Measurements from ENCODE around the gene TRAPPC10.

Gene TRAPPC10

DNA sequence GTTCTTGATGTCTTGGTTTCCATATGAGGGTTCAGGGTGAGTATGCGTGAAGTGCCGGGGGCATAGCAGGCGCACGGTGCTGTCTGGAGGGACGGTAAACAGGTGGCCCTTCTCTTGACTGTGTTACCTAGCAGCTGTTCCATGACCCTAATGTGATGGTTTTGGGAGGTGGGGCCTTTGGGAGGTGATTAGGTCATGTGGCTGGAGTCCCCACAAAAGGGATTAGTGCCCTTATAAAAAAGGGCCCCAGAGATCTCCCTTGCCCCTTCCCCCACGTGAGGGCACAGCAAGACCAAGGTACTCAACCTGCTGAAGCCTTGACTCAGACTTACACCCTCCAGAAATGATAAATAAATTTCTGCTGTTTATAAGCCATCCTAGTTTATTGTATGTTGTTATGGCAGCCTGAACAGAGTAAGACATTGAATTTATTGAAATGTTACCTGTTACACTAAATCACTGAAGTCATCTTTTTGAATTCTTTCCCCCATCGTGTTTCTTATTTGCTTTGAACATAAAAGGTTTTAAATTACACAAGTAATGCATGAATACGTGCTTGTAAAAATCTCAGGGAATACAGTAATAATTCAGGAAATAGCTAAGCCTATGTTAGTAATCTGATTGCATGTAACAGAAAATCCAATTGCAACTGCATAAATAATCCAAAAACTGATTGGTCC lies 15.6 kb downstream of the TRAPPC10 start:
- TF ChIP-seq, protein P1, sequence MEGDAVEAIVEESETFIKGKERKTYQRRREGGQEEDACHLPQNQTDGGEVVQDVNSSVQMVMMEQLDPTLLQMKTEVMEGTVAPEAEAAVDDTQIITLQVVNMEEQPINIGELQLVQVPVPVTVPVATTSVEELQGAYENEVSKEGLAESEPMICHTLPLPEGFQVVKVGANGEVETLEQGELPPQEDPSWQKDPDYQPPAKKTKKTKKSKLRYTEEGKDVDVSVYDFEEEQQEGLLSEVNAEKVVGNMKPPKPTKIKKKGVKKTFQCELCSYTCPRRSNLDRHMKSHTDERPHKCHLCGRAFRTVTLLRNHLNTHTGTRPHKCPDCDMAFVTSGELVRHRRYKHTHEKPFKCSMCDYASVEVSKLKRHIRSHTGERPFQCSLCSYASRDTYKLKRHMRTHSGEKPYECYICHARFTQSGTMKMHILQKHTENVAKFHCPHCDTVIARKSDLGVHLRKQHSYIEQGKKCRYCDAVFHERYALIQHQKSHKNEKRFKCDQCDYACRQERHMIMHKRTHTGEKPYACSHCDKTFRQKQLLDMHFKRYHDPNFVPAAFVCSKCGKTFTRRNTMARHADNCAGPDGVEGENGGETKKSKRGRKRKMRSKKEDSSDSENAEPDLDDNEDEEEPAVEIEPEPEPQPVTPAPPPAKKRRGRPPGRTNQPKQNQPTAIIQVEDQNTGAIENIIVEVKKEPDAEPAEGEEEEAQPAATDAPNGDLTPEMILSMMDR (IDR thresholded peaks at IDR 0.05; ENCODE audit: low read depth, low read length): no peak
- H3K4me1 ChIP-seq: no peaks in the 10 kb centered on the region; the same call in 1 of the 2 replicates
- H3K9me3 ChIP-seq: no peaks in the 10 kb centered on the region
- no peaks in the 10 kb centered on the region for H3K27me3 ChIP-seq
- DNase-seq: no peak
- no peak overlapping the region for H3K4me3 ChIP-seq (ENCODE audit: low read depth, low read length)
- peaks cover 8% of the 10 kb centered on the region for H3K36me3 ChIP-seq

DNA sequence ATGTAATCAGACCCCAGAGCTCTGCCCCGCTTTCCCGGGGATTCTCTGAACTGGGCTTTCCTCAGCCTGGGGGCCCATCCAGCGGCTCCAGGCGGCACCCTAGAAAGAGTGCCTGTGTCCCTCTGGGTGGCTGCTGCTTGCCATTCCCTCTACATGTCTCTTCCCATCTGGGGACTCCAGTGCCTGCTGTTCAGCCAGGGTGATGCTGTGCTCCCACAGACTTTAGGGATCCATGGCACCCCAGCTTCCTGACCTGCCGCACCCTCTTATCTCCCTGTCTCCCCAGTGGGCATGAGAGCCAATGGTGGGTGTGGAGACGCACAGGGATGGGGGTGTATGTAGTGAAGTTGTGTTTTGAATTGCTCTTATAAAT lies 16.2 kb downstream of the TRAPPC10 start:
- Histone ChIP-seq H3K36me3 (peaks cover 8% of the 10 kb centered on the region), H3K27me3 (no peaks in the 10 kb centered on the region), H3K9me3 (no peaks in the 10 kb centered on the region), H3K4me1 (no peaks in the 10 kb centered on the region; the same call in 1 of the 2 replicates), H3K4me3 (ENCODE audit: low read depth, low read length) (no peak overlapping the region)
- no peak for DNase-seq
- TF ChIP-seq, protein P1 (IDR thresholded peaks at IDR 0.05; ENCODE audit: low read depth, low read length): no peak

DNA sequence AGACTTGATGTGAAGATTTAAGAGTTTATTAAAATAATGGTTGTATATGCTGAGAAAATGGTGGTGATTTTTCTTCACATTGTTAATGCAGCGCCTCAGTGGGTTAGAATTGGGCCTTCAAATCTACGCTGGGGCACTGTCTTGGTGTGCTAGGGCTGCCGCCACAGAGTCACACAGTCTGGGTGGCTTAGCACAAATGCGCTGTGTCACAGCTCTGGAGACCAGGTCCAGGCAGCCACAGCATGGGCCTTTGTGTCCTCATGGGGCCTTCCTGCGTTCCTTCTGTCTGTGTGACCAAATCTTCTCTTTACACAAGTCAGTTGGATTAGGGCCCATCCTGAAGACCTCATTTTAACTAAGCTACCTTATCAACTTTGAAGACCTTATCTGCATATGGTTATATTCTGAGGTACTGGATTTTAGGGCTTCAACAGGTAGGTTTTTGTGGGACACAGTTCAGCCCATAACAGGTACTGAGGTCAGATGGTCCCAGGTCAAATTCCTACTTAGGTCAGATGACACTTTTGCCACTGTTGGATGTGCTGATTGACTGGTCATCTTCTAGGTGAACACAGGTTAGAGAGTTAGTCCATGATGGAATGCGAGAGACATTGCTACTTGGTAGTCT lies 17.5 kb downstream of the TRAPPC10 start:
- Histone ChIP-seq H3K27me3 (no peaks in the 10 kb centered on the region), H3K9me3 (no peaks in the 10 kb centered on the region), H3K4me1 (no peaks in the 10 kb centered on the region; the same call in 1 of the 2 replicates), H3K36me3 (peaks cover 15% of the 10 kb centered on the region), H3K4me3 (ENCODE audit: low read depth, low read length) (no peak overlapping the region)
- TF ChIP-seq, protein P1 (IDR thresholded peaks at IDR 0.05; ENCODE audit: low read depth, low read length): no peak
- no peak for DNase-seq

DNA sequence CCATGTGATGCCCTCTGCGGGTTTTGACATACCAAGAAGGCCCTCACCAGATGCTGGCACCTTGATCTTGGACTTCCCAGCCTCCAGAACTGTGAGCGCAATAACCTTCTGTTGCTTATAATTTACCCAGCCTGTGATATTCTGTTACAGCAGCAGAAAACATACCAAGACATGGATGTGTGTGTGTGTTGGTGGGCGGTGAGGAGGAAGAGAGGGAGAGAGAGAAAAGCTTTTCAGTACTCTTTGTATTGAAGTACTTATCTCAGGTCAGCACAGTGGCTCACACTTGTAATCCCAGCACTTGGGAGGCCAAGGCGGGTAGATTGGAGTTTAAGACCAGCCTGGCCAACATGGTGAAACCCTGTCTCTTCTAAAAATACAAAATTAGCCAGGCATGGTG lies 23.1 kb downstream of the TRAPPC10 start:
- no peak overlapping the region for H3K4me3 ChIP-seq (ENCODE audit: low read depth, low read length)
- TF ChIP-seq, protein P1 (IDR thresholded peaks at IDR 0.05; ENCODE audit: low read depth, low read length): no peak
- DNase-seq: no peak
- no peaks in the 10 kb centered on the region for H3K9me3 ChIP-seq
- no peaks in the 10 kb centered on the region for H3K27me3 ChIP-seq
- H3K36me3 ChIP-seq: peaks cover 35% of the 10 kb centered on the region
- H3K4me1 ChIP-seq: no peaks in the 10 kb centered on the region

DNA sequence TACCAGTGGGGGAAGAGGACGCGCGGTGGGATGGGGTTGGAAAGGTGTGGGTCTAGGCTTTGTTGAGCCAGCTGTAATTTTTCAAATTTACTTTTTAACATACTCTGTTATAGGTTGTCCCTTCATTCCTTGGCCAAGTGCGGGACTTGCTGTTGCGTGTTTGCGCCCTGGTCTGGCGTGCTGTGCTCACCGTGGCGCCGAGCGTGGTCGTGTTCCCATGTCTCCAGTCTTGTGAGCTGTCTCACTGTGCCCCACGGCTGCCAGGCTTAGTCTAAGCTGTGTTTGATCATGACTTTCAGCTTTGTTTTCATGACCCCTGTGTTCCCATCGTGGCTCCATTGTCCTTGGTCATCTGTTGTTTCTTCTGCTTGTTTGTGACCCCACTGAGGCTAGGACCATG lies 26.0 kb downstream of the TRAPPC10 start:
- TF ChIP-seq, protein P1 (IDR thresholded peaks at IDR 0.05; ENCODE audit: low read depth, low read length): no peak
- Histone ChIP-seq H3K27me3 (no peaks in the 10 kb centered on the region), H3K36me3 (peaks cover 30% of the 10 kb centered on the region), H3K4me1 (no peaks in the 10 kb centered on the region), H3K9me3 (no peaks in the 10 kb centered on the region), H3K4me3 (ENCODE audit: low read depth, low read length) (no peak overlapping the region)
- no peak for DNase-seq

DNA sequence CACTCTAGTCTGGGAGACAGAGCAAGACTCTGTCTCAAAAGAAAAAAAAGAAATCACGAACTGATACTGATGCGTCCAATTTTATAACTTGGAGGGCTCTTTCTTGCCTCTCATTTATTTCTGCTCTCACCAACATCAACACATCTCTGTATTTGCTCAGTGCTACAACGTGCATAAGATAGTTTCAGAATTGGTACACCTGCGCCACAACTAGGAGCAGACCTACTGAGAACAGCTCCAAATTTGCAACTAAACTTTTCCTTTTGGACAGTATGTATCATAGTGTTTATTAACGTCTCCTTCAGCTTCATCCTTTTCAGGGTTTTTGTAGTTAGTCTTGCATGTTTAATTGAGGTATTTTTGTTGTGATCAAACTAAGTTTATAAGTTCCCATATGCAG lies 27.7 kb downstream of the TRAPPC10 start:
- DNase-seq: no peak
- Histone ChIP-seq H3K27me3 (no peaks in the 10 kb centered on the region), H3K36me3 (peaks cover 20% of the 10 kb centered on the region), H3K4me3 (ENCODE audit: low read depth, low read length) (no peak overlapping the region), H3K9me3 (no peaks in the 10 kb centered on the region), H3K4me1 (no peaks in the 10 kb centered on the region)
- TF ChIP-seq, protein P1 (IDR thresholded peaks at IDR 0.05; ENCODE audit: low read depth, low read length): no peak
